Uterus (tissue), 2 donors: ENCODE data around the gene LLCFC1.

ENCODE experiments used
- POLR2A ChIP-seq, 2 donors: fragments of 450-650 bp; IDR thresholded peaks; one replicate each; pipeline ENCODE4 v1.6.1; 2016; ENCODE audit warnings: antibody characterized with exemption in 2 of 2, mild to moderate bottlenecking in 1 of 2, moderate library complexity in 1 of 2
- TF ChIP-seq, protein P1 (sequence below), 4 experiments: fragments of 200-600 bp in 2 of 4; fragments of 450-650 bp in 2 of 4; sonication (generic) in 2 of 4; IDR thresholded peaks; one replicate each; pipeline ENCODE4 v1.5.1; 2016 to 2019; ENCODE audit warnings: antibody characterized with exemption in 4 of 4, mild to moderate bottlenecking in 2 of 4, moderate library complexity in 1 of 4

DNA sequence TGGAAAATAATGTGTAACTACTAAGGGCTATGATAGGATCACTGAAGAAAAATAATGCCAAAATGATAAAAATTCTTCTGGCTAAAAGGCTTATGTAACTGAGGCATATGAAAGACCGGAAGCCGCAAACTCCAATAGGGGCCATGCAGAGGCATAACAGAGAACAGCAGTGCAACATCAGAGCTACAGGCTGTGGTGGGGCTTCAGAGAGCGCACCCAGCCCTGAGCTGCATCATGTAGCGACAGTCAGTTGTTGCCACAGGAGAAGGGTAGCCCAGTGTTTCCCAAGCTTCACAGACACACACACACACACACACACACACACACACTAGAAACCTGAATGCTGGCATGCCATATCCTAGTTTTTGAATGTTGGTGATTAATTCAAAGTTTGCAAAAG is 9.3 kb downstream of the LLCFC1 start:
- TF ChIP-seq, protein P1, sequence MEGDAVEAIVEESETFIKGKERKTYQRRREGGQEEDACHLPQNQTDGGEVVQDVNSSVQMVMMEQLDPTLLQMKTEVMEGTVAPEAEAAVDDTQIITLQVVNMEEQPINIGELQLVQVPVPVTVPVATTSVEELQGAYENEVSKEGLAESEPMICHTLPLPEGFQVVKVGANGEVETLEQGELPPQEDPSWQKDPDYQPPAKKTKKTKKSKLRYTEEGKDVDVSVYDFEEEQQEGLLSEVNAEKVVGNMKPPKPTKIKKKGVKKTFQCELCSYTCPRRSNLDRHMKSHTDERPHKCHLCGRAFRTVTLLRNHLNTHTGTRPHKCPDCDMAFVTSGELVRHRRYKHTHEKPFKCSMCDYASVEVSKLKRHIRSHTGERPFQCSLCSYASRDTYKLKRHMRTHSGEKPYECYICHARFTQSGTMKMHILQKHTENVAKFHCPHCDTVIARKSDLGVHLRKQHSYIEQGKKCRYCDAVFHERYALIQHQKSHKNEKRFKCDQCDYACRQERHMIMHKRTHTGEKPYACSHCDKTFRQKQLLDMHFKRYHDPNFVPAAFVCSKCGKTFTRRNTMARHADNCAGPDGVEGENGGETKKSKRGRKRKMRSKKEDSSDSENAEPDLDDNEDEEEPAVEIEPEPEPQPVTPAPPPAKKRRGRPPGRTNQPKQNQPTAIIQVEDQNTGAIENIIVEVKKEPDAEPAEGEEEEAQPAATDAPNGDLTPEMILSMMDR (IDR thresholded peaks at IDR 0.05), result no peak
- TF ChIP-seq POLR2A (IDR thresholded peaks at IDR 0.05), result no peak
